A549 (cell line): Measurements from ENCODE around the gene UGT1A7.

ENCODE experiments used
- CTCF ChIP-seq: fragments of >200 bp; sonication (Bioruptor Twin); formaldehyde crosslinking; IDR thresholded peaks from 3 replicates; pipeline ENCODE4 v1.5.1; 2016
- EP300 ChIP-seq, 2 experiments: fragments of >200 bp; sonication (Bioruptor Twin); formaldehyde crosslinking; IDR thresholded peaks; 2 replicates in 1 of 2; 3 replicates in 1 of 2; pipeline ENCODE4 v1.6.1; 2016 to 2017
- JUN ChIP-seq, 2 experiments: fragments of >200 bp; sonication (Bioruptor Twin); formaldehyde crosslinking; IDR thresholded peaks; 2 replicates in 1 of 2; 3 replicates in 1 of 2; pipeline ENCODE4 v1.6.1; 2016 to 2017
- POLR2A ChIP-seq: IDR thresholded peaks from 2 replicates; pipeline ENCODE4 v1.6.1; 2012; ENCODE audit warnings: mild to moderate bottlenecking, low read length
- RNF2 ChIP-seq: fragments of 200-600 bp; sonication (generic); IDR thresholded peaks from 2 replicates; pipeline ENCODE4 v1.6.1; 2016; ENCODE audit warnings: low read depth, mild to moderate bottlenecking, antibody characterized with exemption, moderate library complexity, borderline replicate concordance
- TF ChIP-seq, protein P1 (sequence below): fragments of 150-350 bp; IDR thresholded peaks from 2 replicates; pipeline ENCODE4 v1.6.1; 2014; ENCODE audit warnings: low read depth, mild to moderate bottlenecking, low read length

DNA sequence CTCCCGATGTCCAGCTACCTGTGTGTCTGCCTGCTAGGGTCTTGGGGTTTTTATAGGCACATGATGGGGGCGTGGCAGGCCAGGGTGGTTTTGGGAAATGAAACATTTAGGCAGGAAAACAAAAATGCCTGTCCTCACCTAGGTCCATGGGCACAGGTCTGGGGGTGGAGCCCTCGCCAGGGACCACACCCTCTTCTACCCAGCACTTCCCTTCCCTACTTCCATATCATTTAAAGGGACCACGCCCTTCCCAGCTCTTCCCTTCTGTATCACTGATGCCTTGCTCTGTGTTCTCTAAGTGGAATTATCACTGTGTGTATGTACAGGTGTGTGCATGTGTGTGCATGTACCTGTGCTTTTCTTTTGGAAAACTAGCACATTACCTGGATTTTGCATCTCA is 84.7 kb downstream of the UGT1A7 start:
- TF ChIP-seq POLR2A (no peak), JUN (IDR thresholded peaks at IDR 0.05) (no peak), CTCF (no peak), RNF2 (no peak), EP300 (IDR thresholded peaks at IDR 0.05) (no peak)
- TF ChIP-seq, protein P1, sequence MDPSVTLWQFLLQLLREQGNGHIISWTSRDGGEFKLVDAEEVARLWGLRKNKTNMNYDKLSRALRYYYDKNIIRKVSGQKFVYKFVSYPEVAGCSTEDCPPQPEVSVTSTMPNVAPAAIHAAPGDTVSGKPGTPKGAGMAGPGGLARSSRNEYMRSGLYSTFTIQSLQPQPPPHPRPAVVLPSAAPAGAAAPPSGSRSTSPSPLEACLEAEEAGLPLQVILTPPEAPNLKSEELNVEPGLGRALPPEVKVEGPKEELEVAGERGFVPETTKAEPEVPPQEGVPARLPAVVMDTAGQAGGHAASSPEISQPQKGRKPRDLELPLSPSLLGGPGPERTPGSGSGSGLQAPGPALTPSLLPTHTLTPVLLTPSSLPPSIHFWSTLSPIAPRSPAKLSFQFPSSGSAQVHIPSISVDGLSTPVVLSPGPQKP: no peak
